Lower leg skin (tissue), 4 donors: ENCODE measurements around the gene C22orf42. TPM values are rescaled to one million over a fixed set of nuclear protein-coding genes. Genes with fewer than 3 reads are reported as not detected.

Experiments used
- DNase-seq, 2 donors: peaks; one replicate each; pipeline ENCODE4 v3.0.0-alpha.2; 2019; ENCODE audit warnings: low spot score in 2 of 2
- H3K4me3 ChIP-seq: fragments of 200-600 bp; sonication (generic); 2 replicates; pipeline ENCODE4 v1.5.1; 2017; ENCODE audit warnings: mild to moderate bottlenecking, low read depth; ENCODE audit not compliant: poor library complexity, severe bottlenecking
- CTCF ChIP-seq, 3 donors: fragments of 450-650 bp; IDR thresholded peaks; one replicate each; pipeline ENCODE4 v1.5.1; 2016; ENCODE audit warnings: antibody characterized with exemption in 3 of 3, mild to moderate bottlenecking in 3 of 3, moderate library complexity in 2 of 3
- POLR2A ChIP-seq, 2 donors: fragments of 450-650 bp; IDR thresholded peaks; one replicate each; pipeline ENCODE4 v1.6.1; 2016 to 2017; ENCODE audit warnings: antibody characterized with exemption in 2 of 2, mild to moderate bottlenecking in 1 of 2, moderate library complexity in 1 of 2
- WGBS, 2 donors: methylation state at CpG; one replicate each; pipeline ENCODE4 v1.1.5; 2018; 5-methylcytosine and 5-hydroxymethylcytosine counted together
- intact Hi-C: fragments of 100-400 bp; cut with DNase I; formaldehyde crosslinking; loops from one replicate; pipeline ENCODE4 v1.15.0; 2023; ENCODE audit warnings: low total_unique reads
- total RNA-seq, 4 donors: library from RNA; depleted of rRNA; stranded (reverse); fragments of >200 nt; gene quantifications; one replicate each; pipeline ENCODE4 v1.1.0, GENCODE V29; 2016

Gene C22orf42
- total RNA-seq, 4 donors from 2014 or later: not detected

GRCh38 chr22:32204856-32205722 lies 46.0 kb upstream of the C22orf42 start, which contains the start of gene RFPL2:
Gene RFPL2 (minus strand): TSS chr22:32205073. CDS start chr22:32202451, 2,622 bp downstream.
- WGBS, 2 donors: 69 to 85% methylated on average over 35 to 40 of the region's 41 CpGs
- intact Hi-C loops: no loop called here
- DNase-seq: no peak
- H3K4me3 ChIP-seq: no peak within 1 kb of the TSS
- TF ChIP-seq POLR2A (IDR thresholded peaks at IDR 0.05): no peak
- no peak for TF ChIP-seq CTCF (IDR thresholded peaks at IDR 0.05)

- TF ChIP-seq POLR2A (IDR thresholded peaks at IDR 0.05): no peak
- no peak for TF ChIP-seq CTCF (IDR thresholded peaks at IDR 0.05)
- DNase-seq: no peak
- intact Hi-C loops: no loop called here
- 31 to 56% methylated on average over 35 of the region's 42 CpGs for WGBS, 2 donors
- no peak overlapping the region for H3K4me3 ChIP-seq
Measured at GRCh38 chr22:32204040-32204855, 45.1 kb upstream of the C22orf42 start.

GRCh38 chr22:32203181-32204039 lies 44.3 kb upstream of the C22orf42 start:
- TF ChIP-seq CTCF (IDR thresholded peaks at IDR 0.05) (no peak), POLR2A (IDR thresholded peaks at IDR 0.05) (no peak)
- 22 to 55% methylated on average over 33 to 39 of the region's 53 CpGs for WGBS, 2 donors
- intact Hi-C loops: no loop called here
- no peak for DNase-seq
- H3K4me3 ChIP-seq: no peak overlapping the region

GRCh38 chr22:32202539-32203180 lies 43.6 kb upstream of the C22orf42 start:
- WGBS, 2 donors: 5 to 10% methylated on average over 18 to 26 of the region's 29 CpGs
- peak in 1 of 2 donors; percentile 87 for DNase-seq
- TF ChIP-seq CTCF (IDR thresholded peaks at IDR 0.05) (no peak), POLR2A (IDR thresholded peaks at IDR 0.05) (no peak)
- H3K4me3 ChIP-seq: no peak overlapping the region
- intact Hi-C loops: no loop called here

- TF ChIP-seq POLR2A (IDR thresholded peaks at IDR 0.05) (no peak), CTCF (IDR thresholded peaks at IDR 0.05) (no peak)
- H3K4me3 ChIP-seq: no peak overlapping the region
- intact Hi-C loops: no loop called here
- no peak for DNase-seq
- WGBS, 2 donors: 19 to 20% methylated on average over 4 of the region's 4 CpGs
Measured at GRCh38 chr22:32202161-32202538, 43.0 kb upstream of the C22orf42 start.
